UCSD-AML1 (cell line): ENCODE data around the gene PEPD.

Experiments
- DNase-seq: peaks from one replicate; lab custom pipeline; 2025; ENCODE audit not compliant: unreplicated experiment; lab: John Stamatoyannopoulos, UW

PEPD gene

GRCh38 chr19:33398361-33399060 lies 123.1 kb downstream of the PEPD start:
- no peak for DNase-seq

GRCh38 chr19:33397536-33398360 lies 123.8 kb downstream of the PEPD start:
- no peak for DNase-seq

GRCh38 chr19:33396701-33397535 lies 124.7 kb downstream of the PEPD start:
- DNase-seq: no peak

GRCh38 chr19:33395561-33396550 lies 125.7 kb downstream of the PEPD start:
- DNase-seq: no peak

- no peak for DNase-seq
These were observed 126.6 kb downstream of the PEPD start for GRCh38 chr19:33394723-33395560.

GRCh38 chr19:33394006-33394722 lies 127.4 kb downstream of the PEPD start:
- DNase-seq: no peak

GRCh38 chr19:33393286-33394005 lies 128.1 kb downstream of the PEPD start:
- no peak for DNase-seq

GRCh38 chr19:33392341-33393285 lies 129.0 kb downstream of the PEPD start:
- DNase-seq: no peak

- DNase-seq: no peak
These were observed 129.9 kb downstream of the PEPD start for GRCh38 chr19:33391631-33392249.

- DNase-seq: no peak
These were observed 130.5 kb downstream of the PEPD start for GRCh38 chr19:33390908-33391630.

GRCh38 chr19:33390101-33390907 lies 131.3 kb downstream of the PEPD start:
- DNase-seq: no peak

- DNase-seq: no peak
These were observed 132.0 kb downstream of the PEPD start for GRCh38 chr19:33389421-33390100.

- no peak for DNase-seq
These were observed 132.7 kb downstream of the PEPD start for GRCh38 chr19:33388725-33389420.

- DNase-seq: no peak
These were observed 133.3 kb downstream of the PEPD start for GRCh38 chr19:33388231-33388724.
